Pancreas (tissue), 10 donors: ENCODE data around the gene ATP8B4. TPM values are rescaled to one million over a fixed set of nuclear protein-coding genes. Genes with fewer than 3 reads are reported as not detected.

Experiments used
- ATAC-seq, 4 donors: fragments of 200-7000 bp; cut with Tn5 transposase; one replicate each; pipeline versions ENCODE4 v1.8.0 to v1.9.1; 2020; ENCODE audit warnings: mild to moderate bottlenecking in 4 of 4, moderate library complexity in 4 of 4
- DNase-seq, 6 donors: peaks; one replicate each; pipeline ENCODE4 v3.0.0-alpha.2; 2020
- FAIRE-seq: peaks from 2 replicates; lab custom pipeline; 2012; peaks lifted over from hg19 to GRCh38; lab: Jason Lieb, UNC
- H3K27ac ChIP-seq, 4 donors: fragments of 200-600 bp; sonication (generic); 1 replicate in 3 of 4; 2 replicates in 1 of 4; pipeline versions ENCODE4 v1.5.0 to v1.8.0; 2020
- H3K27me3 ChIP-seq, 4 donors: fragments of 200-600 bp; one replicate each; pipeline ENCODE4 v1.8.0; 2021
- H3K36me3 ChIP-seq, 3 donors: fragments of 200-600 bp; sonication (generic) in 1 of 3; one replicate each; pipeline versions ENCODE4 v1.5.0 to v1.8.0; 2020 to 2021
- H3K4me1 ChIP-seq, 3 donors: fragments of 200-600 bp; one replicate each; pipeline ENCODE4 v1.8.0; 2021
- H3K4me3 ChIP-seq, 4 donors: fragments of 200-600 bp; sonication (generic) in 2 of 4; one replicate each; pipeline versions ENCODE4 v1.5.0 to v1.8.0; 2020 to 2021
- H3K9me3 ChIP-seq, 4 donors: fragments of 200-600 bp; one replicate each; pipeline ENCODE4 v1.8.0; 2021
- WGBS, 2 donors: extraction: QIAGEN DNeasy Blood & Tissue Kit; methylation state at CpG; one replicate each; pipeline ENCODE4 v1.1.7; 2013; 5-methylcytosine and 5-hydroxymethylcytosine counted together
- intact Hi-C, 3 donors: fragments of 100-400 bp; cut with DNase I; formaldehyde crosslinking; loops; one replicate each; pipeline versions ENCODE4 v1.11.1 to v1.14.2; 2022
- polyA plus RNA-seq, 2 donors: library from polyadenylated mRNA; stranded (reverse); fragments of 200-250 nt; gene quantifications; one replicate each; pipeline ENCODE4 v1.2.3, GENCODE V29; 2013
- total RNA-seq, 6 donors: library from RNA; stranded (reverse); fragmentation: NEBNext Ultra II Directional in 4 of 6; extraction: Animal tissue kit (Norgen Biotek cat#: 25700) in 4 of 6; gene quantifications; one replicate each; pipeline versions ENCODE4 v1.2.1 to v1.2.4, GENCODE V29; 2021 to 2023
- TF ChIP-seq, protein P1 (sequence below), 4 donors: fragments of 200-600 bp; sonication (generic) in 3 of 4; IDR thresholded peaks; one replicate each; pipeline versions ENCODE4 v1.5.0 to v1.8.0; 2021; ENCODE audit warnings: antibody characterized with exemption in 4 of 4
- donor health status: healthy with polysubstance abuse.
- donor health status: DM: no; HTN: no; CAD: no; lungs with moderate emphysema.
- donor health status: DM: no; HTN: no; CAD: no.
- donor health status: control.
- donor health status: control.
- donor health status: Bipolar disorder and iron deficiency.
- donor health status: DM: yes; HTN: yes; CAD: no.
- donor health status: DM: no; HTN: no; CAD: no.
- donor health status: DM: no; HTN: no; CAD: no.
- donor health status: DM: yes; HTN: yes; CAD: no.

The ATP8B4 gene
- total and polyA plus RNA-seq, 8 donors: 0.55 to 5.3 (median 0.97) TPM

DNA sequence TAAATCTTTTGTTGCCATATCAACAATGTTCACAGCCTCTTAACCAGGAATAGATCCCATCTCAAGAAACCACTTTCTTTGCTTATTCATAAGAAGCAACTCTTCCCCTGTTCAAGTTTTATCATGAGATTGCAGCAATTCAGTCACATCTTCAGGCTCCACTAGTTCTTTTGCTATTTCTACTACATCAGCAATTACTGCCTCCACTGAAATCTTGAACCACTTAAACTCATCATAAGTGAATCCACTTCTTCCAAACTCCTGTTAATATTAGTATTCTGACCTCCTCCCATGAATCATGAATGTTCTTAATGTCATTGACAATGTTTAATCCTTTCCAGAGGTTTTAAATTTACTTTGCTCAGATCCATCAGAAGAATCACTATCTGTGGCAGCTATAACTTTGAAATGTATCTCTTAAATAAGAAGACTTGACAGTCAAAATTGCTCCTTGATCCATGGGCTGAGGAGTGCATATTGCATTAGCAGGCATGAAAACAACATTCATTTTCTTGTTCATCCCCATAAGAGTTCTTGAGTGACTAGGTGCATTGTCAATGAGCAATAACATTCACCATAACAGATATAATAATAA is 292.3 kb downstream of the ATP8B4 start:
- ATAC-seq (no peak), DNase-seq (no peak)

GRCh38 chr15:49824775-49825099 is 294.3 kb downstream of the ATP8B4 start:
- H3K27ac ChIP-seq: no peak overlapping the region
- H3K4me1 ChIP-seq: no peaks in the 10 kb centered on the region
- ATAC-seq (no peak), FAIRE-seq (no peak), DNase-seq (no peak)
- H3K4me3 ChIP-seq: no peak overlapping the region
- H3K36me3 ChIP-seq: no peaks in the 10 kb centered on the region
- H3K27me3 ChIP-seq: no peaks in the 10 kb centered on the region
- no peaks in the 10 kb centered on the region for H3K9me3 ChIP-seq
- intact Hi-C loops: no loop called here
- TF ChIP-seq, protein P1, sequence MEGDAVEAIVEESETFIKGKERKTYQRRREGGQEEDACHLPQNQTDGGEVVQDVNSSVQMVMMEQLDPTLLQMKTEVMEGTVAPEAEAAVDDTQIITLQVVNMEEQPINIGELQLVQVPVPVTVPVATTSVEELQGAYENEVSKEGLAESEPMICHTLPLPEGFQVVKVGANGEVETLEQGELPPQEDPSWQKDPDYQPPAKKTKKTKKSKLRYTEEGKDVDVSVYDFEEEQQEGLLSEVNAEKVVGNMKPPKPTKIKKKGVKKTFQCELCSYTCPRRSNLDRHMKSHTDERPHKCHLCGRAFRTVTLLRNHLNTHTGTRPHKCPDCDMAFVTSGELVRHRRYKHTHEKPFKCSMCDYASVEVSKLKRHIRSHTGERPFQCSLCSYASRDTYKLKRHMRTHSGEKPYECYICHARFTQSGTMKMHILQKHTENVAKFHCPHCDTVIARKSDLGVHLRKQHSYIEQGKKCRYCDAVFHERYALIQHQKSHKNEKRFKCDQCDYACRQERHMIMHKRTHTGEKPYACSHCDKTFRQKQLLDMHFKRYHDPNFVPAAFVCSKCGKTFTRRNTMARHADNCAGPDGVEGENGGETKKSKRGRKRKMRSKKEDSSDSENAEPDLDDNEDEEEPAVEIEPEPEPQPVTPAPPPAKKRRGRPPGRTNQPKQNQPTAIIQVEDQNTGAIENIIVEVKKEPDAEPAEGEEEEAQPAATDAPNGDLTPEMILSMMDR (IDR thresholded peaks at IDR 0.05): no peak

More for the DNA sequence above, 292.3 kb downstream of the ATP8B4 start:
- Histone ChIP-seq H3K9me3 (no peaks in the 10 kb centered on the region), H3K27ac (no peak overlapping the region), H3K4me3 (no peak overlapping the region), H3K4me1 (no peaks in the 10 kb centered on the region), H3K27me3 (no peaks in the 10 kb centered on the region), H3K36me3 (no peaks in the 10 kb centered on the region)
- TF ChIP-seq, protein P1 (IDR thresholded peaks at IDR 0.05): no peak
- no peak for FAIRE-seq
- intact Hi-C loops: no loop called here

DNA sequence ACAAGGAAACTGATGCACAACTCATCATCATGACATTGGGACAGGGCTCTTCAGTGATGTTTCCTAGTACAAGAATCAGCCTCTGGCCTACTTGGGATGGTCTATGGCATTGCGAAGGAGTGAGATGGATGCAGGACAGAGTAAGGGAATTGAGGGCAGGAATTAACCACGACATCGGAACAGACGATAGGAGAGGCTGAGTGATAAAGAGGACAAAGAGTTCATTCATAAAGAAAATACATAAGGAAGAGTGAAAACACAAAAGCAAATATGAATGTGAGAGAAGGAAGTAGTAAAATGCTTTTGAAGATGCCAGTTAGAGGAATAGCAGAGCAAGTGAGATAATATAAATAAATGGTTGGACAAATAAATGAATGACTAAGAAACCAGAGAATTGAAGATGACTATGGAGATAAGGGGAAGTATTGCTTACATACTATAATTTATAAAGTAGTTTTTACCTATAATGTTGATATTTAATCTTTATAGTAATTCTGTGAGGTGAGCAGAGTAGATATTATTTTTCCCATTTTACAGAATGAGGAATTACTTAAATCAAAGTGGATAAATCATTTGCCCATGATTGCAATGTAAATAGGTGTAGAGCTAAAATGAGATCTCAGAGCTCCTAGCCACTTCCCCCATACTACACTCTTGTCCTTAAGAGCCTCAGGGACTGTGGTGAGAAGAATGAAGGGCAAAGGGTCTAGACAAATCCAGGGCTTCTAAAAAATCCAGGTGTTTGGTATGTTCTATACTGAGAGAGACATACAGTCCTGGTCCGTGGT is 294.9 kb downstream of the ATP8B4 start:
- FAIRE-seq: no peak
- Histone ChIP-seq H3K27ac (no peak overlapping the region), H3K27me3 (no peaks in the 10 kb centered on the region), H3K4me3 (no peak overlapping the region), H3K4me1 (no peaks in the 10 kb centered on the region), H3K9me3 (no peaks in the 10 kb centered on the region), H3K36me3 (no peaks in the 10 kb centered on the region)
- no peak for ATAC-seq
- no peak for DNase-seq
- 40 to 47% methylated on average over 5 of the region's 5 CpGs for WGBS, 2 donors
- intact Hi-C loops: no loop called here
- TF ChIP-seq, protein P1 (IDR thresholded peaks at IDR 0.05): no peak

DNA sequence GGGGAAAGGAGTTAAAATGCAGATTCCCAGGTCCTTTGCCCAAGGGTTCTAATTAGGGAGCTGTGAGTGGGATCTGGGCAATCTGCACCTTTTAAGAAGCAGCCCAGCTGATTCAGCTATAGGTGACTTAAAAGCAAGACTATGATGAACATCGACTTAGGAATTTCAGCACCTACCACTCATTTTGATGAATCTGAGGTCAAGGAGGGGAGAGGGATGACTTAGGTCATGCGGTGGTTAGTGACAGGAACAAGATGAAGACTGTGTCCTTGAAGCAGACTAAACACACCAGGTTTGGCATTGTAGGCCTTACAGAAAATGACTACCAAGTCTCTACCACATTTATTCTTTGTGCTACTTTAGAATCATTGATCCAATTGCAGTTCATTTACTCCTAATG is 301.9 kb downstream of the ATP8B4 start:
- intact Hi-C loops: no loop called here
- H3K9me3 ChIP-seq: no peaks in the 10 kb centered on the region
- H3K4me3 ChIP-seq: no peak overlapping the region
- no peak for ATAC-seq
- H3K4me1 ChIP-seq: no peaks in the 10 kb centered on the region
- DNase-seq: no peak
- 77 to 81% methylated on average over 2 of the region's 2 CpGs for WGBS, 2 donors
- no peaks in the 10 kb centered on the region for H3K36me3 ChIP-seq
- no peaks in the 10 kb centered on the region for H3K27me3 ChIP-seq
- TF ChIP-seq, protein P1 (IDR thresholded peaks at IDR 0.05): no peak
- H3K27ac ChIP-seq: no peak overlapping the region
- FAIRE-seq: no peak

GRCh38 chr15:49815950-49816349 is 303.1 kb downstream of the ATP8B4 start:
- H3K27ac ChIP-seq: no peak overlapping the region
- H3K36me3 ChIP-seq: no peaks in the 10 kb centered on the region
- no peaks in the 10 kb centered on the region for H3K9me3 ChIP-seq
- no peaks in the 10 kb centered on the region for H3K4me1 ChIP-seq
- FAIRE-seq (no peak), DNase-seq (no peak), ATAC-seq (no peak)
- TF ChIP-seq, protein P1 (IDR thresholded peaks at IDR 0.05): no peak
- H3K27me3 ChIP-seq: no peaks in the 10 kb centered on the region
- intact Hi-C loops: no loop called here
- H3K4me3 ChIP-seq: no peak overlapping the region
- 37 to 41% methylated on average over 3 of the region's 3 CpGs for WGBS, 2 donors
